HEK293 (cell line): ENCODE results near the gene PATL2.

ENCODE experiments used
- AEBP2 ChIP-seq: fragments of 450-650 bp; formaldehyde crosslinking; IDR thresholded peaks from 2 replicates; pipeline ENCODE4 v1.5.1; 2016; ENCODE audit warnings: missing biosample characterization, missing genetic modification characterization, borderline replicate concordance
- PRDM10 ChIP-seq: fragments of 450-650 bp; formaldehyde crosslinking; IDR thresholded peaks from 2 replicates; pipeline ENCODE4 v1.5.1; 2016; ENCODE audit warnings: missing biosample characterization, missing genetic modification characterization
- REPIN1 ChIP-seq: fragments of 450-650 bp; formaldehyde crosslinking; IDR thresholded peaks from 2 replicates; pipeline ENCODE4 v1.5.1; 2017; ENCODE audit warnings: missing biosample characterization, missing genetic modification characterization, low read depth
- SALL2 ChIP-seq: fragments of 450-650 bp; formaldehyde crosslinking; IDR thresholded peaks from 2 replicates; pipeline ENCODE4 v1.5.0; 2017; ENCODE audit warnings: missing biosample characterization, mild to moderate bottlenecking, missing genetic modification characterization, borderline replicate concordance
- SCRT1 ChIP-seq: fragments of 450-650 bp; formaldehyde crosslinking; IDR thresholded peaks from 2 replicates; pipeline ENCODE4 v1.5.1; 2016; ENCODE audit warnings: missing biosample characterization, missing genetic modification characterization, borderline replicate concordance
- SETDB1 ChIP-seq: IDR thresholded peaks from one replicate; pipeline ENCODE4 v1.6.1; 2017; ENCODE audit warnings: mild to moderate bottlenecking, low read length, moderate library complexity, mixed read lengths; ENCODE audit not compliant: insufficient read length
- TCF7L2 ChIP-seq: IDR thresholded peaks from 2 replicates; pipeline ENCODE4 v1.6.1; 2011; ENCODE audit warnings: low read depth, mild to moderate bottlenecking, inconsistent platforms, low read length, moderate library complexity, borderline replicate concordance
- ZBTB1 ChIP-seq: fragments of 450-650 bp; formaldehyde crosslinking; IDR thresholded peaks from 2 replicates; pipeline ENCODE4 v1.5.1; 2016; ENCODE audit warnings: missing biosample characterization, missing genetic modification characterization
- ZBTB26 ChIP-seq: fragments of 450-650 bp; formaldehyde crosslinking; optimal IDR thresholded peaks from 2 replicates; pipeline ENCODE3; 2016; ENCODE audit warnings: missing biosample characterization, mild to moderate bottlenecking, missing genetic modification characterization
- ZBTB7A ChIP-seq: fragments of 450-650 bp; formaldehyde crosslinking; IDR thresholded peaks from 2 replicates; pipeline ENCODE4 v1.5.1; 2016; ENCODE audit warnings: low read depth, missing biosample characterization, missing genetic modification characterization
- ZFHX2 ChIP-seq: fragments of 450-650 bp; formaldehyde crosslinking; conservative IDR thresholded peaks from 2 replicates; pipeline ENCODE4 v1.5.1; 2016; ENCODE audit warnings: missing biosample characterization, missing genetic modification characterization
- ZFP37 ChIP-seq: fragments of 450-650 bp; formaldehyde crosslinking; IDR thresholded peaks from 2 replicates; pipeline ENCODE4 v1.5.1; 2016; ENCODE audit warnings: missing biosample characterization, missing genetic modification characterization
- ZFP69B ChIP-seq: fragments of 450-650 bp; formaldehyde crosslinking; IDR thresholded peaks from 2 replicates; pipeline ENCODE4 v1.5.1; 2016; ENCODE audit warnings: missing biosample characterization, missing genetic modification characterization
- ZNF146 ChIP-seq: fragments of 450-650 bp; formaldehyde crosslinking; IDR thresholded peaks from 2 replicates; pipeline ENCODE4 v1.5.1; 2016; ENCODE audit warnings: missing biosample characterization, missing genetic modification characterization
- ZNF18 ChIP-seq: fragments of 450-650 bp; formaldehyde crosslinking; IDR thresholded peaks from 2 replicates; pipeline ENCODE4 v1.5.1; 2016; ENCODE audit warnings: missing biosample characterization, missing genetic modification characterization
- ZNF19 ChIP-seq: fragments of 450-650 bp; formaldehyde crosslinking; IDR thresholded peaks from 2 replicates; pipeline ENCODE4; 2016; ENCODE audit warnings: missing biosample characterization, missing genetic modification characterization, low read depth
- ZNF221 ChIP-seq: fragments of 450-650 bp; formaldehyde crosslinking; IDR thresholded peaks from 2 replicates; pipeline ENCODE4 v1.5.1; 2017; ENCODE audit warnings: missing biosample characterization, missing genetic modification characterization, borderline replicate concordance
- ZNF266 ChIP-seq: fragments of 450-650 bp; formaldehyde crosslinking; IDR thresholded peaks from 2 replicates; pipeline ENCODE4 v1.5.1; 2016; ENCODE audit warnings: missing biosample characterization, missing genetic modification characterization, low read depth
- ZNF350 ChIP-seq: fragments of 450-650 bp; formaldehyde crosslinking; IDR thresholded peaks from 2 replicates; pipeline ENCODE4 v1.5.0; 2017; ENCODE audit warnings: missing biosample characterization, mild to moderate bottlenecking, missing genetic modification characterization
- ZNF394 ChIP-seq: fragments of 450-650 bp; formaldehyde crosslinking; IDR thresholded peaks from 2 replicates; pipeline ENCODE4 v1.5.1; 2016; ENCODE audit warnings: missing biosample characterization, missing genetic modification characterization, mild to moderate bottlenecking, moderate library complexity, borderline replicate concordance
- ZNF48 ChIP-seq: fragments of 450-650 bp; formaldehyde crosslinking; IDR thresholded peaks from 2 replicates; pipeline ENCODE4 v1.5.1; 2016; ENCODE audit warnings: missing biosample characterization, missing genetic modification characterization
- ZNF513 ChIP-seq: fragments of 450-650 bp; IDR thresholded peaks from 2 replicates; pipeline ENCODE4 v1.5.1; 2018; ENCODE audit warnings: missing biosample characterization, missing genetic modification characterization
- ZNF529 ChIP-seq: fragments of 450-650 bp; formaldehyde crosslinking; IDR thresholded peaks from 2 replicates; pipeline ENCODE4 v1.5.1; 2017; ENCODE audit warnings: missing genetic modification characterization, missing biosample characterization; ENCODE audit not compliant: insufficient replicate concordance
- ZNF530 ChIP-seq: fragments of 450-650 bp; formaldehyde crosslinking; IDR thresholded peaks from 2 replicates; pipeline ENCODE4 v1.5.1; 2016; ENCODE audit warnings: low read depth, missing biosample characterization, missing genetic modification characterization
- ZNF544 ChIP-seq: fragments of 450-650 bp; formaldehyde crosslinking; IDR thresholded peaks from 2 replicates; pipeline ENCODE4 v1.5.0; 2017; ENCODE audit warnings: missing biosample characterization, missing genetic modification characterization
- ZNF558 ChIP-seq: fragments of 450-650 bp; formaldehyde crosslinking; IDR thresholded peaks from 2 replicates; pipeline ENCODE4 v1.5.1; 2016; ENCODE audit warnings: missing biosample characterization, missing genetic modification characterization
- ZNF610 ChIP-seq: fragments of 450-650 bp; formaldehyde crosslinking; IDR thresholded peaks from 2 replicates; pipeline ENCODE4 v1.5.1; 2016; ENCODE audit warnings: missing biosample characterization, missing genetic modification characterization, borderline replicate concordance
- ZNF626 ChIP-seq: fragments of 450-650 bp; sonication (Bioruptor Pico); formaldehyde crosslinking; IDR thresholded peaks from 2 replicates; pipeline ENCODE4 v1.5.1; 2018; ENCODE audit warnings: missing biosample characterization, missing genetic modification characterization, inconsistent platforms
- ZNF747 ChIP-seq: fragments of 450-650 bp; formaldehyde crosslinking; IDR thresholded peaks from 2 replicates; pipeline ENCODE4 v1.5.1; 2016; ENCODE audit warnings: missing biosample characterization, missing genetic modification characterization
- ZNF785 ChIP-seq: fragments of 450-650 bp; formaldehyde crosslinking; IDR thresholded peaks from 2 replicates; pipeline ENCODE4 v1.5.1; 2016; ENCODE audit warnings: missing biosample characterization, missing genetic modification characterization
- ZSCAN16 ChIP-seq: fragments of 450-650 bp; formaldehyde crosslinking; IDR thresholded peaks from 2 replicates; pipeline ENCODE4 v1.5.1; 2016; ENCODE audit warnings: missing biosample characterization, missing genetic modification characterization

Gene PATL2

GRCh38 chr15:44728576-44729407, 17.7 kb upstream of the PATL2 start (continued):
- no peak for TF ChIP-seq TCF7L2
- no peak for TF ChIP-seq ZNF747 (tag by site-specific recombination)
- no peak for TF ChIP-seq ZNF266 (tag by site-specific recombination)
- TF ChIP-seq ZBTB7A (tag by site-specific recombination) = no peak
- no peak for TF ChIP-seq ZNF18 (tag by site-specific recombination)
- TF ChIP-seq ZNF513 (tag by site-specific recombination) = no peak
- no peak for TF ChIP-seq ZFP69B (tag by site-specific recombination)
- TF ChIP-seq SCRT1 (tag by site-specific recombination) = no peak
- TF ChIP-seq ZNF146 = no peak
- no peak for TF ChIP-seq SALL2 (tag by site-specific recombination)
- TF ChIP-seq ZFHX2 (tag by site-specific recombination) = peak; percentile 82
- no peak for TF ChIP-seq REPIN1 (tag by site-specific recombination)
- no peak for TF ChIP-seq ZNF19 (tag by site-specific recombination)
- TF ChIP-seq ZNF785 (tag by site-specific recombination) = no peak
- no peak for TF ChIP-seq ZFP37 (tag by site-specific recombination)
- no peak for TF ChIP-seq AEBP2 (tag by site-specific recombination)
- no peak for TF ChIP-seq ZNF221
- no peak for TF ChIP-seq ZNF610 (tag by site-specific recombination)
- no peak for TF ChIP-seq ZBTB1 (tag by site-specific recombination)
- TF ChIP-seq PRDM10 = peak; percentile 96
- no peak for TF ChIP-seq ZNF544 (tag by site-specific recombination)
- TF ChIP-seq SETDB1 = no peak
- no peak for TF ChIP-seq ZNF558 (tag by site-specific recombination)
- TF ChIP-seq ZNF394 (tag by site-specific recombination) = 0 out of 2 replicates have a peak, but pooled peaks have one; percentile 43
- TF ChIP-seq ZNF626 (tag by site-specific recombination) = no peak
- no peak for TF ChIP-seq ZNF530 (tag by site-specific recombination)
- TF ChIP-seq ZNF529 = no peak
- TF ChIP-seq ZBTB26 = peak; percentile 43
- TF ChIP-seq ZSCAN16 (tag by site-specific recombination) = no peak
- no peak for TF ChIP-seq ZNF350
- TF ChIP-seq ZNF48 = no peak
